ENCODE measurements around the gene ADGRL3.

- no peak for TF ChIP-seq GLIS3 (CRISPR knock-in tag; IDR thresholded peaks at IDR 0.05)
- TF ChIP-seq, protein P1, sequence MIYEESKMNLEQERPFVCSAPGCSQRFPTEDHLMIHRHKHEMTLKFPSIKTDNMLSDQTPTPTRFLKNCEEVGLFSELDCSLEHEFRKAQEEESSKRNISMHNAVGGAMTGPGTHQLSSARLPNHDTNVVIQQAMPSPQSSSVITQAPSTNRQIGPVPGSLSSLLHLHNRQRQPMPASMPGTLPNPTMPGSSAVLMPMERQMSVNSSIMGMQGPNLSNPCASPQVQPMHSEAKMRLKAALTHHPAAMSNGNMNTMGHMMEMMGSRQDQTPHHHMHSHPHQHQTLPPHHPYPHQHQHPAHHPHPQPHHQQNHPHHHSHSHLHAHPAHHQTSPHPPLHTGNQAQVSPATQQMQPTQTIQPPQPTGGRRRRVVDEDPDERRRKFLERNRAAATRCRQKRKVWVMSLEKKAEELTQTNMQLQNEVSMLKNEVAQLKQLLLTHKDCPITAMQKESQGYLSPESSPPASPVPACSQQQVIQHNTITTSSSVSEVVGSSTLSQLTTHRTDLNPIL (CRISPR knock-in tag; IDR thresholded peaks at IDR 0.05; ENCODE audit: low read depth), result no peak
- no peak for TF ChIP-seq ZFP3 (CRISPR knock-in tag; IDR thresholded peaks at IDR 0.05)
- TF ChIP-seq ZNF565 (CRISPR knock-in tag; conservative IDR thresholded peaks at IDR 0.05; ENCODE audit: low read depth), result no peak
- no peak for TF ChIP-seq ZFP30 (CRISPR knock-in tag; IDR thresholded peaks at IDR 0.05)
- no peak for TF ChIP-seq ISL1 (CRISPR knock-in tag; IDR thresholded peaks at IDR 0.05)
- no peak for TF ChIP-seq CSDC2 (CRISPR knock-in tag; IDR thresholded peaks at IDR 0.05)
Measured at GRCh38 chr4:61239250-61239649, 39.1 kb downstream of the ADGRL3 start.
